Measurements from ENCODE around the gene PMEPA1. TPM values are rescaled to one million over a fixed set of nuclear protein-coding genes. Genes with fewer than 3 reads are reported as not detected.

Gene PMEPA1
- polyA plus RNA-seq, 4 donors = 20.3 to 23.7 (median 22.0) TPM

DNA sequence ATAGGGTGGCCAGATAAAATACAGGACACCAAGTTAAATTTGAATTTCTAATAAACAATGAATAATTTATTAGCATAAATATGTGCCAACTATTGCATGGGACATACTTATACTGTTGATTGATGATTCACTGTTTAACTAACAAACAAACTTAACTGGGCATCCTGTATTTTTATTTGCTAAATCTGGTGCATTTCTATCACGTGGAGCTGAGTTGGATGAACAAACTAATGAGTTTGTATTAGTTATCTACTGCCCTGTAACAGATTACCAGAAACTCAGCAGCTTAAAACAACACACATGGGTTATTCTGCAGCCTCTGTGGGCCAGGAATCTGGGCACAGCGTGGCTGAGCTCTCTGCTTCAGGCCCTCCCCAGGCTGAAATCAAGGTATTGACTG, 28.2 kb upstream of the PMEPA1 start:
- no peak for DNase-seq (ENCODE audit: low read depth in 4 of 4, low spot score in 3 of 4)

DNA sequence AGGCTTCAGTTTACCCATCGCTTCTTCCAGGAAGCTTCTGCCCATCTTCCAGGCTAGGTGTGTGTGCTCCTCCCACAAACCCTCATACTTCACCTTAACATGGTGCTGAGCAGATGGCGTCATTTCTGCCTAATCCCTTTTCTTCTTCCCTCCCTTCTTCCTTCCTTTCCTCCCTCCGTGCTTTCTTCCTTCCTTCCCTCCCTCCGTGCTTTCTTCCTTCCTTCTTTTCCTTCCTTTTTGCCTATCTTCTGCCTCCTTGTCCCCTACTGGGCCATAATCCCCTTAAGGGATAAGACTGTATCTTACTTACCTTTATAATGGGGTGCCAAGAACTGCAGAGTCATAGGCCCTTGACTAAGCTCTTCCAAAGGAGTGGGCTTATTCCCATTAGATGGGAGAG, 27.5 kb upstream of the PMEPA1 start:
- no peak for DNase-seq (ENCODE audit: low read depth in 4 of 4, low spot score in 3 of 4)

DNA sequence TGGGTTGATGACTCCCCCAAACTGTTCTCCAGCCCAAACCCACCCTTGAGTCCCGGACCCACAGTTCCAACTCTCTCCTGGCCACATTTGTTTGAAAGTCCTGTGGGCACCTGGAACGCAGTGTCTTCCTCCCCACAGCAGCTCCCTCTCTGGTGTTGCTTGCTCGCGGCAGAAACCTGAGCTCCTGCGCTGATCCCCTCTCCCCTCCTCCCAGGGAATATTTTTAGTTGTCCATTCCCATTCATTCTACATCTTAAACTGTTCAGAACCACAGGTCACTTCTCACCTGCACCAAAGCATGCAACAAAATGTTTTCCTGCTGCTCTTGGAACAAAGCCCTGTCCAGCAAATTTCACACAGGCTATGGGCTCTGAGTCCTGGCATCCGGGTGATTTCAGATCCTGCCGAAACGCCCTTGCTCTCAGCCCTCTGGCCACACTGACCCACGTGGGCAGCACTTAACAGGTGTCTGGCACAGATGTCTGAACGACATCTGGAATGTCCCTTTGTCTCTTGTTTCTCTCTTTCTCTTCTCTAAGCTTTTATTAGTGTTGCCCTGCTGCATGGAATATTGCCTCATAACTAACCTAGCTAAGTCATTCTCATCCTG, 27.0 kb upstream of the PMEPA1 start:
- DNase-seq (ENCODE audit: low read depth in 4 of 4, low spot score in 3 of 4) = no peak

DNA sequence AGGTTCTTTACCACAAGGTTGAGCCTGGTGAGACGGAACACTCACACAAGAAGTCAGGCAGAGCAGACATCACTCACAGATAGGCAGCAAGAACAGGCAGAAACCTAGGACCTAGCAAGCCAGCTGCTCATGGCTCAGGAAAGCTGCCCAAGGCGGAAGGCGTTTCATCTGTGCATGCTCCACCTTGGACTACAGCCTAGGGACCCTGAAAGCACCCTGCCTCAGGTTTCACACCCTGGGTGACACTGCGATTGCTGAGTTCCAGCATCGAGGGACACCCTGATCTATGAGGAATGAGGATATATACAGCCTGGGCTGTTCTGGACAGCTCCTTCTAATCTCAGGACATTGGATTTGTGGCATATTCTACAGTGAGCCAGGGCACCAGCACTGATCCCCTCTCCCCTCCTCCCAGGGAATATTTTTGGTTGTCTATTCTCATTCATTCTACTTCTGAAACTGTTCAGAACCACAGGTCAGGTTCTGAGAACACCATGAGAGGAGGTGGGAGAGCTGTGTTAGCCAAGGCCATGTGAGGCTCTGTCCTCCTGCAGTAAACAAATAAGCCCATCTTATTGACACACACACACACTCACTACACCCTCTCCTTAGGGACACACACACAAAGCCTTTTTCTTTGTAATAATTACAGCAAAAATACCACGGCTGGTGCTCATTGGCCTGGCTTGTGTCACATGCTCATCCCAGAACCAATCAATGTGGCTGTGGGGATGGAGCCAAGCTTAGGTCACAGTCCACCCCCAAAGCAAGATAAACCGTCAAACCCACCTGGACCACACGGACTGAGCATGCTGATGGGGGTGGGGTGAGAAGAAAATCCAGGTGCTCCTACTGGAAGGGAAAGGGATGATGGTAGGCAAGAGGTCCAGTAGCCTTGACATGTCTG, 26.3 kb upstream of the PMEPA1 start:
- no peak for DNase-seq (ENCODE audit: low read depth in 4 of 4, low spot score in 3 of 4)

- DNase-seq (ENCODE audit: low read depth in 4 of 4, low spot score in 3 of 4) = no peak
These were observed 24.9 kb upstream of the PMEPA1 start for GRCh38 chr20:57734754-57735153.

GRCh38 chr20:57732226-57732625, 22.4 kb upstream of the PMEPA1 start:
- DNase-seq (ENCODE audit: low read depth in 4 of 4, low spot score in 3 of 4) = no peak

GRCh38 chr20:57728762-57729161, 18.9 kb upstream of the PMEPA1 start:
- no peak for DNase-seq (ENCODE audit: low read depth in 4 of 4, low spot score in 3 of 4)

DNA sequence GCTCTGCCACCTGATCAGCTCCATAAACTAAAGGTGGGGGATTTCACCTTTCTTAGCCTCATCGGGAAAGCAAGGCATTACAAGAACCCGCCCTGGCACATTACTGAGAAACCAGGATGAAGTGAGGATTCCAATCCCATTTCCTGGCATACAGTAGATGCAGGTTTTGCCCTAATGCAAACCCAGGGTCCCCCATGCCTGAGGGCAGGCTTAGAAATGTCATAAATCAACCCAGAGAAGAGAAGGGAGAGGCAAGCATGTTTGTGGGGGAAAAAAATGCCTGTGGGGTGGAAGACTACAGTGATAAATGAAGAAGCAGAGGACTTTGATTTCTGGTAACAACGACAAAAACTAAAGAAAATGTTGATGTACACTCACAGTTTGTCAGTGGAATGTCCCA, 18.0 kb upstream of the PMEPA1 start:
- no peak for DNase-seq (ENCODE audit: low read depth in 4 of 4, low spot score in 3 of 4)

DNA sequence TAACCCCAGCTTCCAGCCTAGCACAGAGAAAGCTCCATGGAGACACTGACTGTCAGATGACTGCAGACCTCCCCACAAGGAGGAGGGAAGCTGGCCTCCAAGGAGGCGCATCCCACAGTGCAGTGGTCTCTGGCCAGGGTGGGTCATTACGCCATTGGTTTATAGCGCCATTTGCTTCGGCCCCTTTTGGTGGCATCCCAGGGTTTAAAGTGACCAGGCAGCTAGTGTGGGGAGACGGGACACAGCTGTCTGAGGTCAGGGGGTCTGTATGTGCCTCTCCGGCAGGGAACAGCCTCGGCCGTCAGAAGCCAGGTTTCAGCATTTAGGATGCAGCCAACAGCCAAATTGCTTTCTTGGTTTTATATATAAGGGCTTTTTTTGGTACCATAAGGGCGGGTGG, 15.8 kb upstream of the PMEPA1 start:
- DNase-seq (ENCODE audit: low read depth in 4 of 4, low spot score in 3 of 4) = no peak

GRCh38 chr20:57724610-57725405, 15.0 kb upstream of the PMEPA1 start:
- DNase-seq (ENCODE audit: low read depth in 4 of 4, low spot score in 3 of 4) = no peak

- no peak for DNase-seq (ENCODE audit: low read depth in 4 of 4, low spot score in 3 of 4)
These were observed 14.0 kb upstream of the PMEPA1 start for GRCh38 chr20:57723816-57724215.

DNA sequence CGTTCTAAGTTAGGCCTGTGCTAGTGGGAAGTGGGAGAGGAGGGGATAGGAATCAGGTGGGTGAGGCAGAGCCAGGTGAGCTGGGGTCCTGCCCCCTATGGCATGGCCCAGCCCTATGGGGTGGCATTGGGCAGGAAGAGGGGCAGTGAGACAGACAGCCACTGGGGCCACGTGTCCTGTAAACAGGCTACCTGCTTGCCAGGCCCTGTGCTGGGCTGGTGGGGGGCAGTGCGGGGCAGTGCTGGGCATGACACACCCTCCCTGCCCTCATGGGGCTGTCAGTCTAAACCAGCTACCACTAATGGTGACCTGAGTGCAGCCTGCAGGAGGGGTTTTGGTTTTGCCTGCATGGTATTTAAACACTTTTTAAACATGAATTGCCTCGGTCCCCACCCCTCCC, 10.1 kb upstream of the PMEPA1 start:
- DNase-seq (ENCODE audit: low read depth in 4 of 4, low spot score in 3 of 4) = no peak

- DNase-seq (ENCODE audit: low read depth in 4 of 4, low spot score in 3 of 4) = peak; percentile 86 to 95 (median 92)
These were observed 8.7 kb upstream of the PMEPA1 start for GRCh38 chr20:57718490-57719009.

DNA sequence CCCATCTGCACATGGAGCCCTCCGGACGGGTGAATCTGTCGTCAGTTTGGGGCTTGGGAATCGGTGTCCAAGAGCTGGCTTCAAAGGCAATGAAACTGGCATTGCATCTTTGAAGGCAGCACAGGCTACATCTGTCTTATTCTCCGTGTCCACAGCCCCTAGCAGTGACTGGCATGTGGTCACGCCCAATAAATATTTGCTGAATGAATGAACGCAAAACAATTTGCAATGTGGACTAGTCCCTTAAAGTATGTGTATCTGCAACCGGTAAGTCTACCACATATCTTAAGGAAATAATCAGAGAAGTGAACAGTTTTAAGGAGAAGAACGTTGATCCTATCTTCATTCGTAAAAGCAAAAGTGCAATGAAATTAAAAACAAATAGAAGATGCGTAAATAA, 8.0 kb upstream of the PMEPA1 start:
- DNase-seq (ENCODE audit: low read depth in 4 of 4, low spot score in 3 of 4) = no peak

DNA sequence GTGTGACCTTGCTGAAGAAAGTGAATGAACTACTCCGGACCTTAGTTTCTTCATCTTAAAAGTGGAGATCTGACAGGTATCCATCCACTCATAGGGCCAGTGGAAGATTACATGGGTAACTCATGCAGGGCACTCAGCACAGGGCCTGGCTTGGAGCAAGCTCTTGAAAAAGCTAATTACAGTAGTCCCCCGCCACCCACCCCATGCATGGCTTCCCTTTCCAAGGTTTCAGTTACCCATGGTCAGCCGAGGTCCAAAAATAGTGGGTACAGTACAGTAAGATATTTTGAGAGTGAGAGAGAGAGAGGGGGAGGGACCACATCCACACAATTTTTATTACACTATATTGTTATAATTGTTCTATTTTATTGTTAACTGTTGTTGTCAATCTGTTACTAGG, 7.1 kb upstream of the PMEPA1 start:
- no peak for DNase-seq (ENCODE audit: low read depth in 4 of 4, low spot score in 3 of 4)

DNA sequence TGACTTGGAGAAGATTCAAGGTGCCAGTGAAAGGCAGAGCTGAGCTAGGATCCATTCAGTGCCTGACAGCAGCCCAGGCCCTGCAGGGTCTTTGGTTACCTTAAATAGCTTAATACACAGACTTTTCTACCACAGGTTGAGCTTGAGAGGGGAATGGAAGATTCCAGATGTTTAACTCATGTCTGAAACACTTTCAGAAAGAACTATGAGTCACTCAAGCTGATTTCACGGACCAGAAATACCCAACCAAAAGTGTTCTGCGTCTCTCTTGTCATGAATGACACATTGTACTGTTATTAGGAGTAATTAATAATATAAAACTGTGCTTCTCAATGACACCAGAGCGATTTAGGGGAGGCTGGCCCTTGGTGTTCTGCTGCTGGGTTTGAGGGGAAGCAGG, 6.4 kb upstream of the PMEPA1 start:
- no peak for DNase-seq (ENCODE audit: low read depth in 4 of 4, low spot score in 3 of 4)

GRCh38 chr20:57715268-57715904, 5.6 kb upstream of the PMEPA1 start:
- DNase-seq (ENCODE audit: low read depth in 4 of 4, low spot score in 3 of 4) = no peak

GRCh38 chr20:57714409-57715267, 4.8 kb upstream of the PMEPA1 start:
- no peak for DNase-seq (ENCODE audit: low read depth in 4 of 4, low spot score in 3 of 4)

DNA sequence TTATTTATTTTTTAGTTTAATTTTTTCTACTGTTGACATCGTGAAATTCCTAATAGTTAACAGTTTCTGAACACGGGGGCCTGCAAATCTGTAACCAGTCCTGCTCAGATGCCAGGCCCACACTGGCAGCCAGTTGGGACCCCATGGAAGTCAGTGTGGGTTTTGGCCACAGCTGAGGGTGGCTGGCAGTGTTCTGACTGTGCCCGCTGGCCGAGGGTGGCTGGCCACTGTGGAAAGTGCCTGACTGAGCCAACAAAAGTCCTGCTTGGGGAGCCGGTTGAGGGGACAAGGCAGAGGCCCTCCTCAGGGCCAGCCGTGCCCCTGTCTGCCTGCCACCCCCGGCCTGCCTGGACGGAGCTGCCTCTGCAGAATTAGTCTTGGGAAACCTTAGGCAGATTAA, 4.1 kb upstream of the PMEPA1 start:
- DNase-seq (ENCODE audit: low read depth in 4 of 4, low spot score in 3 of 4) = no peak

- DNase-seq (ENCODE audit: low read depth in 4 of 4, low spot score in 3 of 4) = no peak
These were observed 3.7 kb upstream of the PMEPA1 start for GRCh38 chr20:57713505-57713903.

All from right renal pelvis (tissue), 4 donors.